Nephron (organoid): ENCODE measurements around the gene EIF3L.

Experiments used
- H3K27ac Mint-ChIP-seq, 3 experiments: 2 replicates each; pipeline ENCODE4 v1.8.0; 2020; ENCODE audit warnings: mixed read lengths in 3 of 3, mild to moderate bottlenecking in 2 of 3, moderate library complexity in 1 of 3
- H3K27me3 Mint-ChIP-seq: 2 replicates; pipeline ENCODE4 v1.8.0; 2021; ENCODE audit warnings: low read depth, mild to moderate bottlenecking, moderate library complexity, mixed read lengths
- H3K36me3 Mint-ChIP-seq: 2 replicates; pipeline ENCODE4 v1.8.0; 2020; ENCODE audit warnings: low read depth, mixed read lengths
- H3K4me1 Mint-ChIP-seq: 2 replicates; pipeline ENCODE4 v1.8.0; 2020; ENCODE audit warnings: mixed read lengths
- H3K4me3 Mint-ChIP-seq, 3 experiments: 2 replicates each; pipeline ENCODE4 v1.8.0; 2020; ENCODE audit warnings: mild to moderate bottlenecking in 3 of 3, mixed read lengths in 3 of 3, moderate library complexity in 2 of 3
- H3K9me3 Mint-ChIP-seq: 2 replicates; pipeline ENCODE4 v1.8.0; 2020; ENCODE audit warnings: mixed read lengths
- CTCF ChIP-seq, 3 experiments: fragments of 200-600 bp; sonication (generic); IDR thresholded peaks; one replicate each; pipeline ENCODE4 v1.5.0; 2021; ENCODE audit warnings: antibody characterized with exemption in 3 of 3; ENCODE audit not compliant: unreplicated experiment in 3 of 3

Gene EIF3L

GRCh38 chr22:37804352-37804880 is 44.8 kb upstream of the EIF3L start:
- no peak for TF ChIP-seq CTCF (IDR thresholded peaks at IDR 0.05; ENCODE audit: unreplicated experiment in 3 of 3)
- no peaks in the 10 kb centered on the region for H3K36me3 Mint-ChIP-seq
- H3K4me3 Mint-ChIP-seq, result peak overlapping the region; percentile 88 to 90 (median 90)
- no peaks in the 10 kb centered on the region for H3K9me3 Mint-ChIP-seq
- H3K4me1 Mint-ChIP-seq, result peaks cover 20% of the 10 kb centered on the region
- peaks cover 6% of the 10 kb centered on the region for H3K27me3 Mint-ChIP-seq
- peak overlapping the region; percentile 96 to 99 (median 98) for H3K27ac Mint-ChIP-seq

- Mint-ChIP-seq H3K36me3 (no peaks in the 10 kb centered on the region), H3K4me1 (peaks cover 25% of the 10 kb centered on the region), H3K27ac (peak overlapping the region; percentile 72 to 90 (median 89)), H3K4me3 (peak overlapping the region; percentile 93 to 99 (median 97)), H3K27me3 (peaks cover 6% of the 10 kb centered on the region), H3K9me3 (no peaks in the 10 kb centered on the region)
- TF ChIP-seq CTCF (IDR thresholded peaks at IDR 0.05; ENCODE audit: unreplicated experiment in 3 of 3), result no peak
These were observed 44.1 kb upstream of the EIF3L start for GRCh38 chr22:37804881-37805809.

GRCh38 chr22:37805810-37806277 is 43.4 kb upstream of the EIF3L start:
- Mint-ChIP-seq H3K27ac (peak overlapping the region; percentile 72 to 90 (median 89)), H3K27me3 (peaks cover 6% of the 10 kb centered on the region), H3K36me3 (no peaks in the 10 kb centered on the region), H3K4me3 (peak overlapping the region; percentile 93 to 99 (median 97)), H3K4me1 (peaks cover 25% of the 10 kb centered on the region), H3K9me3 (no peaks in the 10 kb centered on the region)
- no peak for TF ChIP-seq CTCF (IDR thresholded peaks at IDR 0.05; ENCODE audit: unreplicated experiment in 3 of 3)

GRCh38 chr22:37806409-37807333 is 42.5 kb upstream of the EIF3L start:
- no peak for TF ChIP-seq CTCF (IDR thresholded peaks at IDR 0.05; ENCODE audit: unreplicated experiment in 3 of 3)
- H3K27ac Mint-ChIP-seq, result peak overlapping the region; percentile 72 to 90 (median 89)
- peaks cover 6% of the 10 kb centered on the region for H3K27me3 Mint-ChIP-seq
- peaks cover 25% of the 10 kb centered on the region for H3K4me1 Mint-ChIP-seq
- H3K9me3 Mint-ChIP-seq, result no peaks in the 10 kb centered on the region
- peak overlapping the region; percentile 93 to 99 (median 97) for H3K4me3 Mint-ChIP-seq
- H3K36me3 Mint-ChIP-seq, result no peaks in the 10 kb centered on the region

GRCh38 chr22:37807410-37808293 is 41.6 kb upstream of the EIF3L start, which contains the start of gene GCAT:
GCAT (plus strand) TSS chr22:37807934; CDS start chr22:37807968, 34 bp downstream.
- H3K4me3 Mint-ChIP-seq, result peak within 1 kb of the TSS; percentile 93 to 99 (median 97)
- peak within 1 kb of the TSS; percentile 72 to 90 (median 89) for H3K27ac Mint-ChIP-seq
- peaks cover 23% of the 10 kb centered on the region for H3K4me1 Mint-ChIP-seq
- no peaks in the 10 kb centered on the region for H3K36me3 Mint-ChIP-seq
- H3K9me3 Mint-ChIP-seq, result no peaks in the 10 kb centered on the region
- no peak for TF ChIP-seq CTCF (IDR thresholded peaks at IDR 0.05; ENCODE audit: unreplicated experiment in 3 of 3)
- peaks cover 6% of the 10 kb centered on the region for H3K27me3 Mint-ChIP-seq
